GM19238 (cell line): Measurements from ENCODE around the gene TMC8.

Source experiments
- DNase-seq: peaks from one replicate; pipeline ENCODE4 v3.0.0; 2011; ENCODE audit warnings: low spot score; ENCODE audit not compliant: insufficient read length

The TMC8 gene

DNA sequence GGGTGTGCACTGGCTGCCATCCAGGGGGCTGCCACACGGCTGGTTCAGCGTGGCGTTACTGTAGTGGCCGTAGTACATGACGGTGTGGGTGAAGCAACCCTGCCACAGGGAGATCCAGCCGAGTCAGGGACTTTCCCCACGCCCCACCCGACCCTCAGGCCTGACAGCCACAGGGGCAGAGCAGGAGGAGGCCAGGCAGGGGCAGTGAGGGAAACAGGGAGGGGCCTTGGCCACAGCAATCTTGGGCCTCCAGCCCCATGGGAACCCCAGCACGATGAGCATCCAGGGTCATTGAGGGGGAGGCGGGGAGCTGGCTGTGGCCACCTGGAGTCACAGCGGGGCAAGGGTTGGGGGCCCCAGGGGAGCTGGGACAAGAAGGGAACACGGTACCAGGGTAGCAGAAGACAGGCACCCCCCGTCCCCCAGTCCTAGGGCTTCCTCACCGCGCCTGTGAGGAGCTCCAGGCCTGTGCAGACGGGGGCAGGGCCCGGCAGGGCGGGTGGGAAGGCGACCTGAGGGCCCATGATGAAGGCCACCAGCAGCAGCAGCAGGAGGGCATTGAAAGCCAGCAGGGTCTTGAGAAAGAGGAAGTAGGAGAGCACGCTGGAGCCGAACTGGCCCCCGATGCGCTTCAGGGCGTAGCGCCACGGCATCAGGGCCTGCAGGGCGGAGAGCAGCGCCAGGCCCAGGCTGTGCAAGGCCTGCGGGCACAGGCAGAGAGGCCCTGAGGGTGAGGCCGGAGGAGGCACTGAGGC lies 6.3 kb upstream of the TMC8 start:
- peak; percentile 74 for DNase-seq

DNA sequence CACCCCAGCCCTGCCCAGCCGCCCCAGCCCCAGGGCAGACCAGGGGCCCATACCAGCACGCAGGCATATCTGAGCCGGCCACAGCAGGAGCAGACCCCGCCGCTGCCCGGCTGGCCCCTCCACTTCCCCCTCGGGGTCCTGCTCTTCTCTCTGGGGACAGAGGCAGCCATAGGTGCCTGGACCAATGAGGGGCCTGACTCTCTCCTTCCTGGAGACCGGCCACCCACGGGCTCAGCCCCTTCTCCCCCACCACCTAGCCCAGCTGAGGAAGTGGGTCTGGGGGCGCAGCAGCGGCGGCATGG lies 5.8 kb upstream of the TMC8 start:
- no peak for DNase-seq

DNA sequence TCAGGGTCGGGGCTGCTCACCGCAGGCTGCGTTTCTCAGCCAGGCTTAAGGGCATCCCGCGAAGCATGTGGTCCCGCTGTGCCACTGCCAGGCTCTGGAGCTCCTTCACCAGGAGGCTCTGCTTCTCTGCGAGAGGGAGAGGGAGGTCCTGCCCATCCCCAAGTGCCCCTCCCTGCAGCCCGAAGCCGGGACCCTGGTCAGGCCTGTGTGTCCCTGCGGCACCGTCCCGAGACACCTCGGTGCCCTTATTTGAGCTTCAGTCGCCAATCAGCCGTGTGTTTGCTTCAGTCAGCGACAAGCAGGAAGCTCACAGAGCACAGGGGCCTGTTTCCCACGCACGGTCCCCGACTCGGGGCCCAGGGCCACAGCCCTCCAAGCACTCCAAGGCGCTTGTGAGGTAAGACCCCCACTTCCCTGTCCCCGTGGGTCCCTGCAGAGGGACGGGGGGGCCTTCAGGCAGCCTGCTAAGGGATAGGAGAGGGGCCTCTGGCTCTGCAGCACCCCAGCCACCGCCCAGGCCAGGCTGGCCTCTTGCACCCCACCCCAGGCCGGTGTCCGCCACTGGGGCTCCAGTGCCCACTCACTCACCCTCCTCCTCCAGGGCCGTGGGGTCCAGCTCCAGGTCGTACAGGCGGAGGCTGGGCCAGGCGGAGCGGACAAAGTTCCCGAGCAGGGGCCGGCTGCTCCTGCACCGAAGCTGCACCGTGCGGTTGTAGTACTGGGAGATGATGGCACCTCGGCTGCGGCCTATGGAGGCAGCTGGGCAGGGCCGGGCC lies 5.2 kb upstream of the TMC8 start:
- no peak for DNase-seq

DNA sequence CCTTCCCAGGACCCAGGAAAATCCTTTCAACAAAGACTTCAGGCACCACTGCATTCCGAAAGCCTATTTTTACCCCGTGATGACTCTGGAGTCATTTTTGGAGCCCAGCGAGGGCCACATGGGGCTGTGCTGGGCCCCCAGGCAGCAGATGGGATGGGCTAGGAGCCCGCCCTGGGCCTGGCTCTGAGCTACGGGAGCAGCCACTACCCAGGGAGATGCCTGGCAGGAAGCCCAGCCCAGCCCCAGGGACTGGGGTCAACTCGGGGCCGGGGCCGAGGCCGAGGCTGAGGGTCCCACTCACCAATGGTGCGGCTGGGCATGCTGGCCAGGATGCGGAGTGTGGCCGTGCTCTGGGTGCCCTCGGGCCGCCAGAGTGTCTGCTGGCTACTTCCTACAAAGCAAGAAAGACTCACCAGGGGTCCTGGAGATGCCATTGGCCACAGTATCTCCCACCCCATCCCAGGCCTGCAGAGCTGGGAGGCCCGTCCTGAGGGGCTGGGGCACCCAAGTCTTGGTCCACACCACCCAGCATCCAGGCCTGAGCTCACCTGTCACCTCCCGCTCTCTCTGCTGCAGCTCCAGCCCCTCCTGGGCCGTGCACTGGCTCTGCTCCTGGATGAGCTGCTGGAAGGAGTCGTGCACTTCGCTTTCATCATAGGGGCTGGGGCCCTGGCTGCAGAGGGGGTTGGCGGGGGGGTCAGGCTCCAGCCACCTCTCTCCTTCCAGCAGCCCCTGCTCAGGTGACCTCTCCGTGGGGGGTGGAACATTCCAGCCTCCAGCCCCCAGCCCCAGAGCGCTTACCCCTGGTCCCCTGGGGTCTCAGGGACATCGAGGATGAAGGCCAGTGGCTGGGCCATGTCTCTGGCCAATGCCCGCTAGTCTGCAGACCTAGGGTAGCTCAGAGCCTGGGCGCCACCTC lies 4.3 kb upstream of the TMC8 start:
- DNase-seq, result no peak

DNA sequence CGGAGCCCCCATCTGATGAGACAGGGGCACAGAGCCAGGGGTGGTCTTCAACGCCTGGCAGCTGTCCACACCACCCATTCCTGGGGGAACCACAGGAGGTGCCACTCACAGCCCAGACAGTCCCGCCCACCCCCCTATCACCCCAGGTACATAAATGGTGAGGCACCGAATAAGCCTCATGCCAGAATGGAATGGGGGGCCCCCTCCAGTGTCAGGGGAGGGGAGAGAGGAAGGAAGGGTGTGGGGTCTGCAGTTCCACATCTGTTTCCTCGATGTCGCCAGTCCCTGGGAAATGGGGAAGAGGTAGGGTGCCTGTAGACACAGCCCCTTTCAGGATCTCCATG lies 3.7 kb upstream of the TMC8 start:
- DNase-seq, result no peak

DNA sequence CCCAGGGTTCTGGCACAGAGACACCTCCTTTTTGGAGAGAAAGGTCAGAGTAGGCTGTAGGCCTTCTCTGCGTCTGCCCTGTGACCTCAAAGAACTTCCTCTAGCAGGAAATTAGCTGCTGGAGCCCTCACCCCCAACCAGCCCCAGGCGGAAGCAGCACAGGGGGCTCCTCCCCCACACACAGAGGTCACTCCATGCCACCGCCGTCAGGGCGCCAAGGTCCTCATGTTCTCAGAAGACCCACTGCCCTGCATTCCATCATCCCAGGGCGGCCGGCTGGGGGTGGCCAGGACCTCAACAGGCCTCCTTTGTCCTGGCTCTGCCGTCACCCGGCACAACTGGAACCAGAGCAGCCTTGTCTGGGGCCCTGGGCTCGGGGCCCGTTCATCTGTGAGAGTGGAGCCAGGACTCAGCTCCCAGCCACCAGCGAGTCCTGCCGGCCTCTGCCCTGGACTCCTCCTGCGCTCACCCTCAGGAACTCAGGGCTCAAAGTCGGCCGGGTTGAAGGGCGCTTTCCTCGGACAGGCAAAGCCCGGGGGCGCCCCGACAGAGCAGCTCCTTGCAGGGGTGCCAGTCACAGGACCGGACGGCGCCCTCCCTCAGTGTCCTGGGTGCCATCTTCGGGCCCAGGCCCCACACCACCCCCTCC lies 3.2 kb upstream of the TMC8 start:
- peak; percentile 81 for DNase-seq

DNA sequence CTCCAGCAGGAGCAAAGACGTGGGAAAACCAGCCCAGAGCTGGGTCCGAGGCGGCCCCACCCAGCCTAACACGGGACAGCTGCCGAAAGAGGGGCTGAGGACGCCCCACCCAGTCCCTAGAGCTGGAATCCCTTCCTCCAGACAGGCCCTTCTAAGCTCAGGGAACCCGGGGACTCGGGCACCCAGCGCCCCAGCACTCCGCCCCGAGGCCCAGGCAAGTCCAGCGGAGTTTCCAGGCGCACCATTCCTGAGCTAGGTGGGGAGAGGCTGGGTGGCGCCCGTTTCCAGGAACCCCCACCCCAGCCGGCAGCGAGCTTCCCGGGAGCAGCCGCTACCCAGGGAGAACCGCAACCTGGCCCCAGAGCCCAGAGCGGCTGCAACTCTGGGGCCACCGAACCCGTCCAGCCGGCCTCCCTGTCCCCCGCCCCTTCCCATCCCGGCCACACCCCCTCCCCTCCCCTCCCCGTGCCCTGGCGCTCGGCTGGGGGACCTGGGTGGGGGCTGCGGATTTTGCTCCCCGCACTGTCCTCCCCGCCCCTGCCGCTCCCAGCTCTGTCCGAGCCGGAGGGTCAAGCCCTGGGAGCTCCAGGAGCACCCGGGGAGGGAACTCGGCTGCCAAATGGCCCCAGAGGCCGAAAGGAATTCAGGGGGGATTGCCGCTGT lies 2.6 kb upstream of the TMC8 start:
- DNase-seq, result no peak

DNA sequence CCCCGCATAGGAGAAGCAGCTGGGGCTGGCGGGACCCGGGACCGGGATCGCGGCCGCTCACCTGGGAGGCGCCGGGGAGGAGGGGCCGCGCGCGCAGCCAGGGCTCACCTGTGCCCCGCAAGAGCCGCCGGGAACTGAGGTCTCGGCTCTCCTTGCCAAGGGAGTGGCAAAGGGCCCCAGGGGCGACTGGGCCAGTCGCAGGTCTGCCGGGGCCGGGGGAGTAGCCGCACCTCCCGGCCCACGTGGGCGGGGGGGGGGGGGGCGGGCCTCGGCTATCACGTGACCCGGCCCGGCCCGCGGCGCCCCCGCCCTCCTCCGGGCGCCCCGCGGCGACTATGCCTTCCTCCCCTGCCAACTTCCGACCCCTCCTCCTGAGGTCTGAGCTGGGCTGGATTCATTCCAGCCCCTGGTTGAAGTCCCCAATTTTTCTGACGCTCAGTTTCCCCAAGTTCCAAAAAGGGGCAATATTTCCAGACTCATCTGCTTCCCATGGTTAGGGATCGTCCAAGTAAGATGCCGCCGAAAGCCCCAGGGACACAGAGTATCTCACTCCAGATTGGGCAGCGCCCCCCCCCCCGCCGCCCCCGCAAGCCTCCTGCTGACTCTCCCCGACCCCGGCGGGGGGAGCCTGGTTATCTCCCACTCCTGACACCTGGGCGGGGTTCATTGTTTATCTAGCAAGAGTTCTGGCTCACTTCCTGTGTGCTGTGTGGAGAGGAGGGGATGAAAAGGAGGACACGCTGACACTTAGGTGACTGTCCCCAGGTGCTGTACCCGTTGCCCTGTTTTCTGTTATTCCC lies 1.8 kb upstream of the TMC8 start, which contains the start of gene TMC6:
Gene TMC6 (minus strand): TSS at position 205 of the 800 bp plus-strand sequence. CDS start 1,923 bp downstream, outside the sequence.
- peak; percentile 72 for DNase-seq

DNA sequence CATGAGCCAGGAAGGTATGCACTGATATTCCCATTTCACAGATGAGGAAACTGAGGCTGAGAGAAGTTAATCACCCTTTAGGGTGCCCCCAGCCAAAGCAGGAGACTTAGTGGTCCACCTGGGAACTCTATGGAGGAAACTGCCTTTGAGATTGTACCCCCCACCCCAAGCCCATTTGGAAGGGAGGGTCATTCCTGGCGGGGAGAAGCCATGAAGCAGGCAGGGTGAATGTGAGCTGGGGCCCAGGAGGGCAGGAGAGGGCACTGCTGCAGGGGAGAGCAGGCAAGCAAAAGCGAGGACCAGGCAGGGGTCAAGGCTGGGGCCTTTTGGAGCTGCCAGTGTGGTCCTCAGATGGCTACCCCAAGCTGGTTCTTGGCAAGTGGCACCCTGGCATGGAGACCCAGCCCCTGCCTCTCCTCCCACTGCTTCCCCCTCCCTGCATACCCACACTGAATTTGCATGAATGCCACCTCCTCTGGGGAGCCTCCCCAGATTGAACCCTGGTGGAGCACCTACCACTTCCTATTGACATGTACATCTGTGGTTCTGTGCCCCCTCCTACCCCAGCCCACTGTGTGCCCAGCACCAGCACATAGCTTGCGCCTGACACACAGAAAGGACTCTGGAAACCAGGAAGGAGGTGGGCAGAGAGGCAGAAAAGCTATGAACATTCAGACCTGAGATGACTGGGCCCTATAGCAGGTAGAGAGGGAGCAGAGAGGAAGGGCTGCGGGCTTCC lies 1.1 kb upstream of the TMC8 start:
- DNase-seq, result no peak

DNA sequence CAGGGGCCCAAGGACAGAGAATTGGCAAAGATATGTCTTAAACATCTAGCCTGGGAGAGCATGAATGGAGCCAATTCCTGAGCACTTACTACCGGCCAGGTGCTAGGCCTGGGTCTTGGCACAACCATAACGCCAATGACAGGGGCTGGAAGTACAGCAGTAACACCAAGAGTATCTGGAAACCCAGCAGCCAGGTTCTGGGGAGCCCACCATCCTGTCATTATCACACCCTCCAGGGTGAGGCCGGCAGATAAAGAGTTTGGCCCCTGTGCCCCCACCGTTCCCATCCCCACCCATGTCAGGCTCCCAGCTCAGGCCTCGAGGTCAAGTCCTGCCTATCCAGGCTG lies 508 bp upstream of the TMC8 start:
- no peak for DNase-seq

DNA sequence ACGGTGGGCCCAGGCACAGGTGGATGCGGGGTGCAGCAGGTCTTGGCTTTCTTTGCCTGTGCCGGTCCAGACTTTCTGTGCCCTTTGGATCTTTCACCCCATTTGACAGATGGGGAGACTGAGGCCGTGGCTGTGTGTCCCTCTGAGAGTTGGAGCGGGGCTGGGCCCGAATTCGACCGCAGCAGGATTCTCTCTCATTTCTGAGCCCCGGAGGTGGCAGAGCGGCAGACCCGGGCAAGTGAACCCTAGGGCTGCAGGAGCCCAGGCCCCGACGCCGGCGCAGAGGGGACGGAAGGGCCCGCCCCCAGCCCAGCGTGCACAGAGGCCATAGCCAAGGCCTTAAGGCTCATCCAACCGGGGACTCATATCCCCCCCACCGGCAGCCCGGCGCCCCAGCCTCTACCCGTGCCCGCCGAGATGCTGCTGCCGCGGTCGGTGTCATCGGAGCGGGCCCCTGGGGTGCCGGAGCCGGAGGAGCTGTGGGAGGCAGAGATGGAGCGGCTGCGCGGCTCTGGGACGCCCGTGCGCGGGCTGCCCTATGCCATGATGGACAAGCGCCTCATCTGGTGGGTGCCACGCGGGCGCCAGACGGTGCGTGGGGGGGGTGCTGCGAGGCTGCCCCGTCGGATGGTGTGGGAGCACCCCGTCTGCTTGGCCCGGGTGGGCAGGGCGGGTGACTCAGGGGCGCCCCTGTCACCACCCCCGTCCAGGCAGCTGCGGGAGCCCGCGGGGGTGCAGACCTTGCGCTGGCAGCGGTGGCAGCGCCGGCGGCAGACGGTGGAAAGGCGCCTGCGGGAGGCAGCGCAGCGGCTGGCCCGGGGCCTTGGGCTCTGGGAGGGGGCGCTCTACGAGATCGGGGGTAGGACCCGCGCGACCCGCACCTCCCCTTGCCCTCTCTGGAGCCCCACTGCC lies 857 bp downstream of the TMC8 start:
- no peak for DNase-seq

DNA sequence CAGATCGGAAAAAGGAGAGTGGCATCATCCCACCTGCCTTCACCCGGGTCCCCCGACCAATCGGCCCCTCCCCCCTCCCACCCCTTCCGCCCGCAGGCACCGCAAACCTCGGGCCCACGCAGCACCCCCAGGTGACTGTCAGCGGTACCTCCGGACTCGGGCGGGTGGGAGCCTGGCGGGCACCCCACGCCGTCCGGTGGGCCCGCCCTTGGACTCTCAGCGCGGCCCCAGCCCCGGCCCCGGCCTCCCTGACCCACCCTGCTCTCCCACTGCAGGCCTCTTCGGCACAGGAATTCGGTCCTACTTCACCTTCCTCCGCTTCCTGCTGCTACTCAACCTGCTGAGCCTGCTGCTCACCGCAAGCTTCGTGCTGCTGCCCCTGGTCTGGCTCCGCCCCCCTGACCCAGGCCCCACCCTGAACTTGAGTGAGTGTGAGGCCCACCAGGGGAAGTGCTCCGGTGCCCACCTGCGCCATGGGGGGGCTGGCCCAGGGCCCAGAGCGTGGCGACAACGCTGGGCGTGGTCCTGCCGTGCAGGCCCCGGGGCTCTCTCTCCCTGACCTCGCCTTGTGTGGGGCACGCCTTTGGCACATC lies 1.6 kb downstream of the TMC8 start:
- peak; percentile 58 for DNase-seq

DNA sequence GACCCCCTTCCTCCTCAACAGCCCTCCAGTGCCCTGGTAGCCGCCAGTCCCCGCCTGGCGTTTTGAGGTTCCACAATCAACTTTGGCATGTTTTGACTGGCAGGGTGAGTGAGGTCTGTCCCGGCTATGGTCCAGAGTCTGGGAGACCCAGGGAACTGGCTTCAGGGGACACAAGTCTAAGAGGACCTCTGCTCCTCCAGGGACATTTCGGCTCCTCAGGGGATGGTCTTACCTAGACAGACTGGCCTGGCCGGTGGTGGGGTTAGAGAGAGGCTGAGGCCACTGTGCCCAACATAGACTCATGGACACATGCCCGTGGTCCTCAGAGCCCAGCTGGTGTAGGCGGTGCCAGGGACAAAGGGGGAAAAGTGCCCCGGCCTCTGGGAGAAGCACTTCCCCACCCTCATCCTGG lies 2.2 kb downstream of the TMC8 start:
- DNase-seq, result no peak

DNA sequence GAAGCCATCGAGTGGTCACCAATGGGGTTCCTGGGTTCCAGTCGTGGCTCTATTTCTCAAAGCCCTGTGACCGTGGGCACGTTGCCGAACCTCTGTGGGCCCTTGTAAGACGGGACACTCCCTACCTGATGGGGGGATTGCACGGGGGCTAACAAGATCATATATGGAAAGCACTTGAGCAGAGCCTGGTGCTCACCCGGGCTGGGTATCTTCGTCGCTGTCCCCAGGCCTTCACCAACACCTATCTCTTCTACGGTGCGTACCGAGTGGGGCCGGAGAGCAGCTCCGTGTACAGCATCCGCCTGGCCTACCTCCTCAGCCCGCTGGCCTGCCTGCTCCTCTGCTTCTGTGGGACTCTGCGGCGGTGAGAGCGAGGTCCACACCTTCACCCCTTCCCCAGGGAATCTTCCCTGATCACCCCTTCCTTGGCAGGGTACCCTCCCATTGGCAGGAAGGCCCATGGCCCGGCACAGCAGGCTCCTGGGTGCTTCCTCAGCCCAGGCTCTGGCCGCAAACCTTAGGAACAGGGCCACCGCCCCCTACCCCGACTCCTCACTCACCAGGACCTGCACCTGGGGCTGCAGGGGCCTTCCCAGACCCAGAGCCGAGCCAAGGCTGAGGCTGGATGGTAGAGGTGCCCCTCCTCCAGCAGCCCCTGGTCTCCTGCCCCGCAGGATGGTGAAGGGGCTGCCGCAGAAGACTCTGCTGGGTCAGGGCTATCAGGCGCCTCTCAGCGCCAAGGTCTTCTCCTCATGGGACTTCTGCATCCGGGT lies 2.8 kb downstream of the TMC8 start:
- no peak for DNase-seq

DNA sequence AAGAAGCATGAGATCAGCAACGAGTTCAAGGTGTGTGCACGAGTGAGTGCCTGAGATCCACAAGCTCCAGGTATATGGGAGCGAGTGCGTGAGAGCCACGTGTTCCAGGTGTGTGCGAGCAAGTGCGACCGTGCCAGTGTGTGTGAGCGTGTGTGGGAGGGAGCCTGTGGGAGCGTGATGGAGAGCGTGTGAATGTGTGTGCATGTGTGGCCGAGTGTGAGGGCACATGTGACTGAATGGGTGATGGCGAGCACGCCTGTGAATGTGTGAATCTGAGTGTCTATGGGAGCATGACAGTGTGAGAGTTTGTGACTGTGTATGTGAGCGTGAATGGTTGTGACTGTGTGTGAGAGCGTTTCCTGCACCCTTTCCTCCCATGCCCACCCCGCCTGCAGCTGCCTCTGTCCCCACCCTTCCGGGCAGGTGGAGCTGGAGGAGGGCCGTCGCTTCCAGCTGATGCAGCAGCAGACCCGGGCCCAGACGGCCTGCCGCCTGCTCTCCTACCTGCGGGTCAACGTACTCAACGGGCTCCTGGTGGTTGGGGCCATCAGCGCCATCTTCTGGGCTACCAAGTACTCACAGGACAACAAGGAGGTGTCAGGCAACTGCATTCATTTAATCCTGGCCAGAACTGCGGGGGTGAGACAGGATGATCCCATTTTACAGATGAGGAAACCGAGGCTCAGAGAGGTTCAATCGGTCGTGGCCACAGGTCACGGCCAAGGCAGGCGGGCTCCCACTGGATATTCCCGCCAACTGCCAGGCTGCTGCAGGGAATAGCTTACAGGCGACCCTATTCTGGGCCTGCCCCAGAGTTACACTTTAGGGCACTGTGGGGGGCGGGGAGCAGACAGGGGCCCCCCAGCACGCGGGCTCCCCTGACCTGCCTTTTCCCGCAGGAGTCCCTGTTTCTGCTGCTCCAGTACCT lies 3.7 kb downstream of the TMC8 start:
- peak; percentile 62 for DNase-seq

DNA sequence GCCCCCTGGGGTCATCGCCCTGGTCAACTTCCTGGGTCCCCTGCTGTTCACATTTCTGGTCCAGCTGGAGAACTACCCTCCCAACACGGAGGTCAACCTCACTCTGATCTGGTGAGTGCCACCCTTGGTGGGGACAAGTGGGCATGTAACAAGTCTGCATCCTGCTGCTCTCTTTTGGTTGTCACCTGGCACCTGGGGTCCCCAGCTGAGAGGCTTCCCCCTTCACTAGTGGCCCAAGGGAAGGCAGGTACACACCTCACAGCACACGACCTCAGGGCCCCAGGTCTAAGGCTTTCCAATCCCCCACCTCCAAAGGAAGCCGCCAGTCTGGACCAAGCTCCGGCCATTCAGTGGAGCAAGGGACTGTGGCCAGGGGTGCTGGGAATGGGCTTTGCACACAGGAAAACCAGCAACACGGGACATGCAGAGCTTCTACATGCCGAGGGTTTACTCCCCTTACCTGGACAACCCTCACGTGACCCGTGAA lies 4.4 kb downstream of the TMC8 start:
- DNase-seq, result no peak
